RKO (cell line): ENCODE measurements around the gene CHMP3.
A peak's percentile ranks its signal among the peaks of the same experiment; 100 is the strongest.
"Not testable (repeated sequence)": the region's sequence is repeated elsewhere in the genome, so short reads cannot be mapped to it uniquely, and the experiment has no call there.

Experiments
- DNase-seq: peaks from one replicate; pipeline ENCODE4 v3.0.0-alpha.2; 2016; ENCODE audit warnings: low spot score

Gene CHMP3

GRCh38 chr2:86549440-86549839, 13.8 kb downstream of the CHMP3 start:
- DNase-seq = not testable (repeated sequence)

- not testable (repeated sequence) for DNase-seq
Measured at GRCh38 chr2:86548913-86549396, 14.3 kb downstream of the CHMP3 start.

GRCh38 chr2:86548165-86548912, 14.9 kb downstream of the CHMP3 start:
- not testable (repeated sequence) for DNase-seq

- not testable (repeated sequence) for DNase-seq
Measured at GRCh38 chr2:86545296-86545924, 17.8 kb downstream of the CHMP3 start.

- DNase-seq = not testable (repeated sequence)
Measured at GRCh38 chr2:86544278-86545099, 18.8 kb downstream of the CHMP3 start.

GRCh38 chr2:86543793-86544192, 19.4 kb downstream of the CHMP3 start:
- DNase-seq = no peak

GRCh38 chr2:86543335-86543734, 19.9 kb downstream of the CHMP3 start:
- DNase-seq = no peak

GRCh38 chr2:86542814-86543213, 20.4 kb downstream of the CHMP3 start:
- DNase-seq = no peak

GRCh38 chr2:86541334-86541733, 21.9 kb downstream of the CHMP3 start:
- DNase-seq = no peak

GRCh38 chr2:86533589-86533988, 29.7 kb downstream of the CHMP3 start:
- no peak for DNase-seq

- no peak for DNase-seq
Measured at GRCh38 chr2:86525421-86526340, 37.6 kb downstream of the CHMP3 start.

GRCh38 chr2:86523491-86523890, 39.8 kb downstream of the CHMP3 start:
- no peak for DNase-seq

- no peak for DNase-seq
Measured at GRCh38 chr2:86522711-86523110, 40.5 kb downstream of the CHMP3 start.

- DNase-seq = no peak
Measured at GRCh38 chr2:86521922-86522321, 41.3 kb downstream of the CHMP3 start.

GRCh38 chr2:86520153-86520552, 43.1 kb downstream of the CHMP3 start:
- no peak for DNase-seq

GRCh38 chr2:86519349-86519748, 43.9 kb downstream of the CHMP3 start:
- DNase-seq = no peak

- DNase-seq = peak; percentile 47
Measured at GRCh38 chr2:86518481-86518880, 44.8 kb downstream of the CHMP3 start.

- no peak for DNase-seq
Measured at GRCh38 chr2:86513948-86514660, 49.1 kb downstream of the CHMP3 start.

GRCh38 chr2:86512892-86513291, 50.4 kb downstream of the CHMP3 start:
- DNase-seq = no peak

GRCh38 chr2:86512034-86512433, 51.2 kb downstream of the CHMP3 start:
- DNase-seq = no peak

GRCh38 chr2:86510436-86510933, 52.8 kb downstream of the CHMP3 start:
- no peak for DNase-seq
